HL-60 (cell line): Measurements from ENCODE around the gene DAGLA.

Experiments
- CTCF ChIP-seq: IDR thresholded peaks from one replicate; pipeline ENCODE4 v1.5.1; 2011; ENCODE audit warnings: low read length, control low read depth, inconsistent platforms; ENCODE audit not compliant: insufficient read depth
- GABPA ChIP-seq: IDR thresholded peaks from 2 replicates; pipeline ENCODE4 v1.6.1; 2012; ENCODE audit warnings: low read depth
- POLR2AphosphoS5 ChIP-seq: IDR thresholded peaks from 2 replicates; pipeline ENCODE4 v1.6.1; 2012; ENCODE audit warnings: low read depth
- TF ChIP-seq, protein P1 (sequence below): IDR thresholded peaks from 2 replicates; pipeline ENCODE4 v1.6.1; 2012; ENCODE audit warnings: low read depth; ENCODE audit not compliant: insufficient replicate concordance

DNA sequence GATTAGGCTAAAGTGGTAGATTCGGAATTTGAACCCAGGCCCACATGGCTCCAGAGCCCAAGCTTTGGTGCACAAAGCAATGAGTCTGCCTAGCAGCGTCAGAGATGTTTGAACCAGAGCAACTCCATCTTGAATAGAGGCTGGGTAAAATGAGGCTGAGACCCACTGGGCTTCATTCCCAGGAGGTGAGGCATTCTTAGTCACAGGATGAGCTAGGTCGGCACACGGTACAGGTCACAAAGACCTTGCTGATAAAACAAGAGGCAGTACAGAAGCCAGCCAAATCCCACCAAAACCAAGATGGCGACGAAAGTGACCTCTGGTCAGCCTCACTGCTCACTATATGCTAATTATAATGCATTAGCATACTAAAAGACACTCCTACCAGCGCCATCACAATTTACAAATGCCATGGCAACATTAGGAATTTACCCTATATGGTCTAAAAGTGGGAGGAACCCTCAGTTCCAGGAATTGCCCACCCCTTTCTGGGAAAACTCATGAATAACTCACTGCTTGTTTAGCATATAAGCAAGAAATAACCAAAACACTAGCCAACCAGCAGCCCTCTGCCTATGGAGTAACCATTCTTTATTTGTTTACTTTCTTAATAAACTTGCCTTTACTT lies 40.3 kb upstream of the DAGLA start:
- TF ChIP-seq CTCF (no peak), POLR2AphosphoS5 (no peak), GABPA (no peak)
- TF ChIP-seq, protein P1, sequence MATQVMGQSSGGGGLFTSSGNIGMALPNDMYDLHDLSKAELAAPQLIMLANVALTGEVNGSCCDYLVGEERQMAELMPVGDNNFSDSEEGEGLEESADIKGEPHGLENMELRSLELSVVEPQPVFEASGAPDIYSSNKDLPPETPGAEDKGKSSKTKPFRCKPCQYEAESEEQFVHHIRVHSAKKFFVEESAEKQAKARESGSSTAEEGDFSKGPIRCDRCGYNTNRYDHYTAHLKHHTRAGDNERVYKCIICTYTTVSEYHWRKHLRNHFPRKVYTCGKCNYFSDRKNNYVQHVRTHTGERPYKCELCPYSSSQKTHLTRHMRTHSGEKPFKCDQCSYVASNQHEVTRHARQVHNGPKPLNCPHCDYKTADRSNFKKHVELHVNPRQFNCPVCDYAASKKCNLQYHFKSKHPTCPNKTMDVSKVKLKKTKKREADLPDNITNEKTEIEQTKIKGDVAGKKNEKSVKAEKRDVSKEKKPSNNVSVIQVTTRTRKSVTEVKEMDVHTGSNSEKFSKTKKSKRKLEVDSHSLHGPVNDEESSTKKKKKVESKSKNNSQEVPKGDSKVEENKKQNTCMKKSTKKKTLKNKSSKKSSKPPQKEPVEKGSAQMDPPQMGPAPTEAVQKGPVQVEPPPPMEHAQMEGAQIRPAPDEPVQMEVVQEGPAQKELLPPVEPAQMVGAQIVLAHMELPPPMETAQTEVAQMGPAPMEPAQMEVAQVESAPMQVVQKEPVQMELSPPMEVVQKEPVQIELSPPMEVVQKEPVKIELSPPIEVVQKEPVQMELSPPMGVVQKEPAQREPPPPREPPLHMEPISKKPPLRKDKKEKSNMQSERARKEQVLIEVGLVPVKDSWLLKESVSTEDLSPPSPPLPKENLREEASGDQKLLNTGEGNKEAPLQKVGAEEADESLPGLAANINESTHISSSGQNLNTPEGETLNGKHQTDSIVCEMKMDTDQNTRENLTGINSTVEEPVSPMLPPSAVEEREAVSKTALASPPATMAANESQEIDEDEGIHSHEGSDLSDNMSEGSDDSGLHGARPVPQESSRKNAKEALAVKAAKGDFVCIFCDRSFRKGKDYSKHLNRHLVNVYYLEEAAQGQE = no peak
